ENCODE measurements around the gene TNFRSF21. TPM values are rescaled to one million over a fixed set of nuclear protein-coding genes. Genes with fewer than 3 reads are reported as not detected.
A peak's percentile ranks its signal among the peaks of the same experiment; 100 is the strongest.

Gene TNFRSF21
- total and polyA plus RNA-seq, 9 of the 15 experiments (the other 6 are each of a cell fraction or from before 2014, with no cell fraction given) = 0.63 to 5.7 (median 2.2) TPM

DNA sequence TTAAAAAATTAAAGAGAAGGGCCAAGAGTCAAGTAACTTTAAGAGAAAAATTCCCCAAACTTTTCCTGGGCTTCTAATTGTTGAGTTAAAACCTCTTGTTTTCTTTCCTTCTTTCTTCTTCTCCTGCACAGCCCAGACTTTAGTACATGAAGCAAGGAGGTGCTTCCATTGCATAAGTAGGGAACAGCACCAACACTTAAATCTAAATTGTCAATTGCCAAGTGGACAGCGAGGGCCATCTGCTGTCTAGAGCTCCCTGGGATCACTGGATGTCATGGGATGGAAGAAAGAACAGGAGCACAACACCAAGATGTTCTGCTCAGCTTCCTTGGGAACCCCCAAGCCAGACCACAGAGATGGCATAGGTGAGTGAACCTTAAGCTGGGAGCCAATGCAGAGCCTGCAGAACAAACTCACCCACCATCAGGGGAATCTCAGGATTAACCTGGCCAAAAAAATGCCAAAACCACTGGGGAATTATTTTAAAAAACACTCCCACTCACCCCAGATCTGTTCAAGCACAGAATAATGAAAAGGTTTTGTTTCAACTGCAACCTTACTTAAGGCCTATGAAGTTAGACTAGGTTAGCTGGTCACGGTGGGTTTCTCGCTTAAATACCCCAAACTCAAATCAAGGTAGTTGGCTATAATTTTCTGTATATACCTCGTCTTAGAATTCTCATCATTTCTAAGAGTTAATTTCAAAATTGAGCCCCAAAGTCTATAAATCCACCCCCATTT is 67.8 kb downstream of the TNFRSF21 start (continued):
- TF ChIP-seq IFI16 (CRISPR knock-in tag; IDR thresholded peaks at IDR 0.05) (no peak), SNRNP70 (optimal IDR thresholded peaks at IDR 0.05; ENCODE audit: low read depth, low read length) (no peak), NBN (IDR thresholded peaks at IDR 0.05; ENCODE audit: low read depth) (no peak), GTF2A2 (tag; IDR thresholded peaks at IDR 0.05) (peak; percentile 30; the same call in 1 of the 2 replicates), ZNF175 (CRISPR knock-in tag; IDR thresholded peaks at IDR 0.05; ENCODE audit: low read depth) (peak; percentile 8; the same call in 1 of the 2 replicates), CEBPB (tag; IDR thresholded peaks at IDR 0.05) (peak; percentile 71; the same call in 1 of the 2 replicates), ZNF766 (CRISPR knock-in tag; conservative IDR thresholded peaks at IDR 0.05) (peak; percentile 68; the same call in 1 of the 2 replicates), EWSR1 (IDR thresholded peaks at IDR 0.05; ENCODE audit: borderline replicate concordance, low read depth, partially characterized antibody) (no peak), OTX1 (CRISPR knock-in tag; IDR thresholded peaks at IDR 0.05) (no peak), NCOA4 (IDR thresholded peaks at IDR 0.05; ENCODE audit: partially characterized antibody) (no peak), NCOA2 (IDR thresholded peaks at IDR 0.05; ENCODE audit: partially characterized antibody in 2 of 2) (no peak), NR2C1 (IDR thresholded peaks at IDR 0.05) (no peak), NR2C1 (tag; IDR thresholded peaks at IDR 0.05) (peak; percentile 36; the same call in 1 of the 2 replicates), PHF8 (IDR thresholded peaks at IDR 0.05; ENCODE audit: borderline replicate concordance, low read length) (peak; percentile 29; the same call in 1 of the 2 replicates), FOXK2 (conservative IDR thresholded peaks at IDR 0.05 in 1 of 2, IDR thresholded peaks at IDR 0.05 in 1 of 2; ENCODE audit: low read depth in 2 of 2) (no peak; a peak in 1 of 4 replicates), PATZ1 (CRISPR knock-in tag; IDR thresholded peaks at IDR 0.05; ENCODE audit: borderline replicate concordance) (0 out of 2 replicates have a peak, but pooled peaks have one; percentile 41), ZNF584 (CRISPR knock-in tag; IDR thresholded peaks at IDR 0.05; ENCODE audit: low read depth) (peak; percentile 34; the same call in 1 of the 2 replicates), MCM2 (IDR thresholded peaks at IDR 0.05; ENCODE audit: low read depth) (no peak)
- TF ChIP-seq, protein P1, sequence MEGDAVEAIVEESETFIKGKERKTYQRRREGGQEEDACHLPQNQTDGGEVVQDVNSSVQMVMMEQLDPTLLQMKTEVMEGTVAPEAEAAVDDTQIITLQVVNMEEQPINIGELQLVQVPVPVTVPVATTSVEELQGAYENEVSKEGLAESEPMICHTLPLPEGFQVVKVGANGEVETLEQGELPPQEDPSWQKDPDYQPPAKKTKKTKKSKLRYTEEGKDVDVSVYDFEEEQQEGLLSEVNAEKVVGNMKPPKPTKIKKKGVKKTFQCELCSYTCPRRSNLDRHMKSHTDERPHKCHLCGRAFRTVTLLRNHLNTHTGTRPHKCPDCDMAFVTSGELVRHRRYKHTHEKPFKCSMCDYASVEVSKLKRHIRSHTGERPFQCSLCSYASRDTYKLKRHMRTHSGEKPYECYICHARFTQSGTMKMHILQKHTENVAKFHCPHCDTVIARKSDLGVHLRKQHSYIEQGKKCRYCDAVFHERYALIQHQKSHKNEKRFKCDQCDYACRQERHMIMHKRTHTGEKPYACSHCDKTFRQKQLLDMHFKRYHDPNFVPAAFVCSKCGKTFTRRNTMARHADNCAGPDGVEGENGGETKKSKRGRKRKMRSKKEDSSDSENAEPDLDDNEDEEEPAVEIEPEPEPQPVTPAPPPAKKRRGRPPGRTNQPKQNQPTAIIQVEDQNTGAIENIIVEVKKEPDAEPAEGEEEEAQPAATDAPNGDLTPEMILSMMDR (IDR thresholded peaks at IDR 0.05 in 2 of 3, conservative IDR thresholded peaks at IDR 0.05 in 1 of 3; ENCODE audit: insufficient read depth in 2 of 3, low read depth in 1 of 3, low read length in 3 of 3) = peak; percentile 30 to 47 (median 38); a peak in 4 of 6 replicates
- TF ChIP-seq, protein P2, sequence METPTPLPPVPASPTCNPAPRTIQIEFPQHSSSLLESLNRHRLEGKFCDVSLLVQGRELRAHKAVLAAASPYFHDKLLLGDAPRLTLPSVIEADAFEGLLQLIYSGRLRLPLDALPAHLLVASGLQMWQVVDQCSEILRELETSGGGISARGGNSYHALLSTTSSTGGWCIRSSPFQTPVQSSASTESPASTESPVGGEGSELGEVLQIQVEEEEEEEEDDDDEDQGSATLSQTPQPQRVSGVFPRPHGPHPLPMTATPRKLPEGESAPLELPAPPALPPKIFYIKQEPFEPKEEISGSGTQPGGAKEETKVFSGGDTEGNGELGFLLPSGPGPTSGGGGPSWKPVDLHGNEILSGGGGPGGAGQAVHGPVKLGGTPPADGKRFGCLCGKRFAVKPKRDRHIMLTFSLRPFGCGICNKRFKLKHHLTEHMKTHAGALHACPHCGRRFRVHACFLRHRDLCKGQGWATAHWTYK (CRISPR knock-in tag; IDR thresholded peaks at IDR 0.05) = 0 out of 2 replicates have a peak, but pooled peaks have one; percentile 29
